ENCODE results near the gene SFMBT1.

SFMBT1 gene

GRCh38 chr3:53045518-53046170 lies at the start of gene SFMBT1:
TSS of gene SFMBT1 (minus strand) at chr3:53046073. CDS start at chr3:52969128, 76,945 bp downstream.
- peak; percentile 62 to 67 for DNase-seq (ENCODE audit: low read depth in 2 of 2)

GRCh38 chr3:53092942-53093341 lies 47.1 kb upstream of the SFMBT1 start:
- no peak for DNase-seq (ENCODE audit: low read depth in 2 of 2)

- DNase-seq (ENCODE audit: low read depth in 2 of 2), result no peak
Observed at GRCh38 chr3:53092216-53092615, 46.3 kb upstream of the SFMBT1 start.

GRCh38 chr3:53091011-53091410 lies 45.1 kb upstream of the SFMBT1 start:
- no peak for DNase-seq (ENCODE audit: low read depth in 2 of 2)

- DNase-seq (ENCODE audit: low read depth in 2 of 2), result no peak
Observed at GRCh38 chr3:53089511-53089910, 43.6 kb upstream of the SFMBT1 start.

- DNase-seq (ENCODE audit: low read depth in 2 of 2), result no peak
Observed at GRCh38 chr3:53085476-53085875, 39.6 kb upstream of the SFMBT1 start.

GRCh38 chr3:53084310-53085001 lies 38.6 kb upstream of the SFMBT1 start:
- DNase-seq (ENCODE audit: low read depth in 2 of 2), result no peak

- DNase-seq (ENCODE audit: low read depth in 2 of 2), result no peak
Observed at GRCh38 chr3:53083949-53084309, 38.1 kb upstream of the SFMBT1 start.

GRCh38 chr3:53083521-53083920 lies 37.6 kb upstream of the SFMBT1 start:
- DNase-seq (ENCODE audit: low read depth in 2 of 2), result no peak

GRCh38 chr3:53082736-53083135 lies 36.9 kb upstream of the SFMBT1 start:
- no peak for DNase-seq (ENCODE audit: low read depth in 2 of 2)

GRCh38 chr3:53081318-53081717 lies 35.4 kb upstream of the SFMBT1 start:
- no peak for DNase-seq (ENCODE audit: low read depth in 2 of 2)

GRCh38 chr3:53080612-53081205 lies 34.8 kb upstream of the SFMBT1 start:
- no peak for DNase-seq (ENCODE audit: low read depth in 2 of 2)

GRCh38 chr3:53079791-53080555 lies 34.1 kb upstream of the SFMBT1 start:
- DNase-seq (ENCODE audit: low read depth in 2 of 2), result no peak

- DNase-seq (ENCODE audit: low read depth in 2 of 2), result no peak
Observed at GRCh38 chr3:53079147-53079546, 33.3 kb upstream of the SFMBT1 start.

GRCh38 chr3:53078656-53079055 lies 32.8 kb upstream of the SFMBT1 start:
- no peak for DNase-seq (ENCODE audit: low read depth in 2 of 2)

GRCh38 chr3:53077476-53078220 lies 31.8 kb upstream of the SFMBT1 start:
- no peak for DNase-seq (ENCODE audit: low read depth in 2 of 2)

- no peak for DNase-seq (ENCODE audit: low read depth in 2 of 2)
Observed at GRCh38 chr3:53075743-53076140, 29.9 kb upstream of the SFMBT1 start.

GRCh38 chr3:53074761-53075742 lies 29.2 kb upstream of the SFMBT1 start:
- no peak for DNase-seq (ENCODE audit: low read depth in 2 of 2)

GRCh38 chr3:53074366-53074696 lies 28.5 kb upstream of the SFMBT1 start:
- DNase-seq (ENCODE audit: low read depth in 2 of 2), result no peak

GRCh38 chr3:53073553-53074365 lies 27.9 kb upstream of the SFMBT1 start:
- DNase-seq (ENCODE audit: low read depth in 2 of 2), result no peak

Measured in stimulated activated CD4-positive, alpha-beta T cell treated with anti-CD3 and anti-CD28 coated beads, Interleukin-1b, Interleukin-23, amount 100 ng/mL, for 1 hour (primary cell).